Measurements from ENCODE around the gene AHDC1. TPM values are rescaled to one million over a fixed set of nuclear protein-coding genes. Genes with fewer than 3 reads are reported as not detected.

The AHDC1 gene
- total and polyA plus RNA-seq, 2 of the 13 experiments (the other 11 are each of a cell fraction or from before 2014, with no cell fraction given), result 1.0 to 2.7 TPM

DNA sequence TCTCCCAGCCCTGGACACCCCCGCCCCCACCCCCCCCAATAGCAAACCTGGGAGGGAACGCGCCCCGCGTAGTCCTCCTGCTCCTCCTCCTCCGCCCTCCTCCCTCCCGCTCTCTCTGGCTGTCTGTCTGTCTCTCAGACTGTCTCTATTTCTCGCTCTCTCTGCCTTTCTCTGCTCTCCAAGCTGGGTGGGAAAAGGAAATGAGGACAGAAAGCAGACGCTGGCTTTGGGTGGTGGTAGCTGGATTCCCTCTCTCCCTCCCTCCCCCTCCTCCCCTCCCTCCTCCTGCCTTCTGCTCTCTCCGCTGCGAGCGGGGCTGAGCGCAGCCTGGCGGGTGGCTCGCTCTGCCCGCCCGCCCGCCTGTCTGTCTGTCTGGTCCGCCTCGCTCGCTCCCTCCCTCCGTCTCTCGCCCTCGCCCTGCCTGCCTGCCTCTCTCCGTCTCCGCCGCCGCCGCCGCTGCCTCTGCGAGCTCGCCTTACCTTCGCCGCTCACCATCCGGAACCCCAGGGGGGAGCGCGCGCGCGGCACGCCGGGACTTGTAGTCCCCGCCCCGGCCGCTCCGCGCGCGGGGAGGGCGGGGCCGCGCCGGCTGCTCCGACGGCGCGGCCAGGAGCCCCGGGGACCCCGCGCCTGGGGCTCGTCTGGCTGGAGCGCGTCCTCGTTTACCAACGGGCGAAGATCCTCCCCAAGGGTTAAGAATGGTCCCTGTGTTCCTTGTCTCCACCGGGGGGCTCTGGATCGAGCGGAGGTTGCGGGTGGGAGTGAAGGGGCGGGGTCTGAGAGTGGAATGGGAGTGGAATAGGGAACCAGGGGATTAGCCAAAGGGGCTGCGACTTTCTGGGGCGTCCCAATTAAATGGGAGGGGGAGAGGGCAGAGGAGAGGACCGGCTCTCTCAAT, at the start of gene AHDC1 (continued):
- TF ChIP-seq, protein P1, sequence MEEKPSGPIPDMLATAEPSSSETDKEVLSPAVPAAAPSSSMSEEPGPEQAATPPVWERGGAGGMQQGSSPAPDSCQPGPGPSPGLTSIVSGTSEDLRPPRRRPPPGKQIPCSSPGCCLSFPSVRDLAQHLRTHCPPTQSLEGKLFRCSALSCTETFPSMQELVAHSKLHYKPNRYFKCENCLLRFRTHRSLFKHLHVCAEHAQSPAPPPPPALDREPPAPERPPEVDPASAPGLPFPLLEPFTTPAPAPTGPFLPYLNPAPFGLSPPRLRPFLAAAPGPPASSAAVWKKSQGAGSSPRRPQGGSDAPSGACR (CRISPR knock-in tag; IDR thresholded peaks at IDR 0.05), result no peak
- TF ChIP-seq, protein P2, sequence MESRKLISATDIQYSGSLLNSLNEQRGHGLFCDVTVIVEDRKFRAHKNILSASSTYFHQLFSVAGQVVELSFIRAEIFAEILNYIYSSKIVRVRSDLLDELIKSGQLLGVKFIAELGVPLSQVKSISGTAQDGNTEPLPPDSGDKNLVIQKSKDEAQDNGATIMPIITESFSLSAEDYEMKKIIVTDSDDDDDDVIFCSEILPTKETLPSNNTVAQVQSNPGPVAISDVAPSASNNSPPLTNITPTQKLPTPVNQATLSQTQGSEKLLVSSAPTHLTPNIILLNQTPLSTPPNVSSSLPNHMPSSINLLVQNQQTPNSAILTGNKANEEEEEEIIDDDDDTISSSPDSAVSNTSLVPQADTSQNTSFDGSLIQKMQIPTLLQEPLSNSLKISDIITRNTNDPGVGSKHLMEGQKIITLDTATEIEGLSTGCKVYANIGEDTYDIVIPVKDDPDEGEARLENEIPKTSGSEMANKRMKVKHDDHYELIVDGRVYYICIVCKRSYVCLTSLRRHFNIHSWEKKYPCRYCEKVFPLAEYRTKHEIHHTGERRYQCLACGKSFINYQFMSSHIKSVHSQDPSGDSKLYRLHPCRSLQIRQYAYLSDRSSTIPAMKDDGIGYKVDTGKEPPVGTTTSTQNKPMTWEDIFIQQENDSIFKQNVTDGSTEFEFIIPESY (CRISPR knock-in tag; IDR thresholded peaks at IDR 0.05), result no peak
- TF ChIP-seq HMGA1 (CRISPR knock-in tag; conservative IDR thresholded peaks at IDR 0.05) (no peak), ZNF644 (CRISPR knock-in tag; IDR thresholded peaks at IDR 0.05; ENCODE audit: low read depth) (no peak), EEA1 (CRISPR knock-in tag; IDR thresholded peaks at IDR 0.05; ENCODE audit: borderline replicate concordance) (no peak), ZNF629 (CRISPR knock-in tag; conservative IDR thresholded peaks at IDR 0.05) (no peak), ZNF530 (CRISPR knock-in tag; IDR thresholded peaks at IDR 0.05; ENCODE audit: low read depth) (no peak), TMF1 (CRISPR knock-in tag; IDR thresholded peaks at IDR 0.05; ENCODE audit: low read depth) (no peak), PHF5A (CRISPR knock-in tag; IDR thresholded peaks at IDR 0.05; ENCODE audit: low read depth, unreplicated experiment) (no peak), ZNF589 (CRISPR knock-in tag; conservative IDR thresholded peaks at IDR 0.05) (no peak), ZFP36 (IDR thresholded peaks at IDR 0.05; ENCODE audit: borderline replicate concordance, low read depth, low read length, partially characterized antibody) (no peak), ZFY (CRISPR knock-in tag; IDR thresholded peaks at IDR 0.05) (no peak; the same call in 1 of the 2 replicates), POLR2AphosphoS2 (IDR thresholded peaks at IDR 0.05; ENCODE audit: low read depth, low read length) (no peak), SOX13 (IDR thresholded peaks at IDR 0.05) (no peak), SOX13 (CRISPR knock-in tag; conservative IDR thresholded peaks at IDR 0.05 in 1 of 2, IDR thresholded peaks at IDR 0.05 in 1 of 2) (no peak), SAP130 (CRISPR knock-in tag; IDR thresholded peaks at IDR 0.05; ENCODE audit: low read depth) (peak; percentile 76)
- TF ChIP-seq, protein P3, sequence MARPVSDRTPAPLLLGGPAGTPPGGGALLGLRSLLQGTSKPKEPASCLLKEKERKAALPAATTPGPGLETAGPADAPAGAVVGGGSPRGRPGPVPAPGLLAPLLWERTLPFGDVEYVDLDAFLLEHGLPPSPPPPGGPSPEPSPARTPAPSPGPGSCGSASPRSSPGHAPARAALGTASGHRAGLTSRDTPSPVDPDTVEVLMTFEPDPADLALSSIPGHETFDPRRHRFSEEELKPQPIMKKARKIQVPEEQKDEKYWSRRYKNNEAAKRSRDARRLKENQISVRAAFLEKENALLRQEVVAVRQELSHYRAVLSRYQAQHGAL (CRISPR knock-in tag; IDR thresholded peaks at IDR 0.05; ENCODE audit: not compliant biosample characterization), result no peak
- TF ChIP-seq, protein P4, sequence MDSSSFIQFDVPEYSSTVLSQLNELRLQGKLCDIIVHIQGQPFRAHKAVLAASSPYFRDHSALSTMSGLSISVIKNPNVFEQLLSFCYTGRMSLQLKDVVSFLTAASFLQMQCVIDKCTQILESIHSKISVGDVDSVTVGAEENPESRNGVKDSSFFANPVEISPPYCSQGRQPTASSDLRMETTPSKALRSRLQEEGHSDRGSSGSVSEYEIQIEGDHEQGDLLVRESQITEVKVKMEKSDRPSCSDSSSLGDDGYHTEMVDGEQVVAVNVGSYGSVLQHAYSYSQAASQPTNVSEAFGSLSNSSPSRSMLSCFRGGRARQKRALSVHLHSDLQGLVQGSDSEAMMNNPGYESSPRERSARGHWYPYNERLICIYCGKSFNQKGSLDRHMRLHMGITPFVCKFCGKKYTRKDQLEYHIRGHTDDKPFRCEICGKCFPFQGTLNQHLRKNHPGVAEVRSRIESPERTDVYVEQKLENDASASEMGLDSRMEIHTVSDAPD (CRISPR knock-in tag; IDR thresholded peaks at IDR 0.05), result no peak
- TF ChIP-seq, protein P5, sequence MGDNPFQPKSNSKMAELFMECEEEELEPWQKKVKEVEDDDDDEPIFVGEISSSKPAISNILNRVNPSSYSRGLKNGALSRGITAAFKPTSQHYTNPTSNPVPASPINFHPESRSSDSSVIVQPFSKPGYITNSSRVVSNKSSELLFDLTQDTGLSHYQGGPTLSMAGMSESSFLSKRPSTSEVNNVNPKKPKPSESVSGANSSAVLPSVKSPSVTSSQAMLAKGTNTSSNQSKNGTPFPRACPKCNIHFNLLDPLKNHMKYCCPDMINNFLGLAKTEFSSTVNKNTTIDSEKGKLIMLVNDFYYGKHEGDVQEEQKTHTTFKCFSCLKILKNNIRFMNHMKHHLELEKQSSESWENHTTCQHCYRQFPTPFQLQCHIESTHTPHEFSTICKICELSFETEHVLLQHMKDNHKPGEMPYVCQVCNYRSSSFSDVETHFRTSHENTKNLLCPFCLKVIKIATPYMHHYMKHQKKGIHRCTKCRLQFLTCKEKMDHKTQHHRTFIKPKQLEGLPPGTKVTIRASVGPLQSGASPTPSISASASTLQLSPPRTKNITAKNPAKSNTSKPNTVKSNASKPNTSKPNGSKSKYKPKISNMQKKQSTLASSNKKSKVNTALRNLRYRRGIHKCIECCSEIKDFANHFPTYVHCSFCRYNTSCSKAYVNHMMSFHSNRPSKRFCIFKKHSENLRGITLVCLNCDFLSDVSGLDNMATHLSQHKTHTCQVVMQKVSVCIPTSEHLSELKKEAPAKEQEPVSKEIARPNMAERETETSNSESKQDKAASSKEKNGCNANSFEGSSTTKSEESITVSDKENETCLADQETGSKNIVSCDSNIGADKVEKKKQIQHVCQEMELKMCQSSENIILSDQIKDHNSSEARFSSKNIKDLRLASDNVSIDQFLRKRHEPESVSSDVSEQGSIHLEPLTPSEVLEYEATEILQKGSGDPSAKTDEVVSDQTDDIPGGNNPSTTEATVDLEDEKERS (CRISPR knock-in tag; IDR thresholded peaks at IDR 0.05), result peak; percentile 29; the same call in 1 of the 2 replicates

Data from HepG2 (cell line).